SIG-M5 (cell line): ENCODE measurements around the gene CCDC59.

Experiments
- DNase-seq: peaks from one replicate; lab custom pipeline; 2025; lab: John Stamatoyannopoulos, UW

CCDC59 gene

DNA sequence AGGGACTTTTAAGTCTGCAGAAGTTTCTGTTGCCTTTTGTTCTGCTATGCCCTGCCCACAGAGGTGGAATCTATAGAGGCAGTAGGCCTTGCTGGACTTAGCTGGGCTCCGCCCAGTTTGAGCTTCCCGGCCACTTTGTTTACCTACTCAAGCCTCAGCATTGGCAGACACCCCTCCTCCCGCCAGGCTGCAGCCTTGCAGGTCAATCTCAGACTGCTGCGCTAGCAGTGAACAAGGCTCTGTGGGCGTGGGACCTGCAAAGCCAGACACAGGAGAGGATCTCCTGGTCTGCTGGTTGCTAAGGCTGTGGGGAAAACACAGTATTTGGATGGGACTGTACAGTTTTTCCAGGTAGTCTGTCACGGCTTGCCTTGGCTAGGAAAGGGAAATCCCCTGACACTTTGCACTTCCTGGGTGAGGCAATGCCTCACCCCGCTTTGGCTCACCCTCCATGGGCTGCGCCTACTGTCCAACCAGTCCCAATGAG is 43.7 kb downstream of the CCDC59 start:
- DNase-seq = no peak
